Loucy (cell line): ENCODE data around the gene GPBP1.

Experiments used
- H2AFZ ChIP-seq: fragments of 200-600 bp; sonication (generic); 2 replicates; pipeline ENCODE4 v1.6.0; 2016; ENCODE audit warnings: antibody characterized with exemption, mild to moderate bottlenecking, low read length, moderate library complexity
- H3F3A ChIP-seq: fragments of 200-600 bp; 2 replicates; pipeline ENCODE4 v1.6.0; 2016; ENCODE audit warnings: antibody characterized with exemption, low read depth, mild to moderate bottlenecking
- H3K27me3 ChIP-seq: fragments of 200-600 bp; sonication (generic); 2 replicates; pipeline ENCODE4 v1.6.1; 2014; ENCODE audit warnings: low read length, mild to moderate bottlenecking; ENCODE audit not compliant: insufficient read depth, poor library complexity, severe bottlenecking
- H3K36me3 ChIP-seq: fragments of 200-600 bp; sonication (generic); 2 replicates; pipeline ENCODE4 v1.6.1; 2016; ENCODE audit warnings: low read length; ENCODE audit not compliant: insufficient read depth
- H3K4me1 ChIP-seq: fragments of 200-600 bp; sonication (generic); 2 replicates; pipeline ENCODE4 v1.5.1; 2014; ENCODE audit warnings: low read length, mild to moderate bottlenecking; ENCODE audit not compliant: insufficient read depth, poor library complexity, severe bottlenecking
- H3K4me2 ChIP-seq: fragments of 200-600 bp; sonication (generic); 2 replicates; pipeline ENCODE4 v1.6.0; 2014; ENCODE audit warnings: antibody characterized with exemption, low read length, low read depth, mild to moderate bottlenecking; ENCODE audit not compliant: poor library complexity, severe bottlenecking
- H3K4me3 ChIP-seq: fragments of 200-600 bp; sonication (generic); 2 replicates; pipeline ENCODE4 v1.5.1; 2014; ENCODE audit warnings: low read length, mild to moderate bottlenecking, mixed read lengths; ENCODE audit not compliant: poor library complexity, severe bottlenecking
- H3K79me2 ChIP-seq: fragments of 200-600 bp; sonication (generic); 2 replicates; pipeline ENCODE4 v1.6.1; 2014; ENCODE audit warnings: low read length; ENCODE audit not compliant: insufficient read depth
- H3K9ac ChIP-seq: fragments of 200-600 bp; sonication (generic); 2 replicates; pipeline ENCODE4 v1.6.0; 2014; ENCODE audit warnings: mild to moderate bottlenecking, low read depth, low read length, moderate library complexity; ENCODE audit not compliant: poor library complexity, severe bottlenecking
- H3K9me2 ChIP-seq: fragments of 200-600 bp; sonication (generic); replicated peaks from 2 replicates; pipeline ENCODE4 v1.6.1; 2016; ENCODE audit warnings: low read depth, low read length, mixed read lengths
- H3K9me3 ChIP-seq: fragments of 200-600 bp; sonication (generic); 2 replicates; pipeline ENCODE4 v1.6.1; 2014; ENCODE audit warnings: mild to moderate bottlenecking, antibody characterized with exemption, low read length, low read depth; ENCODE audit not compliant: insufficient read depth
- H4K20me1 ChIP-seq: fragments of 200-600 bp; sonication (generic); 2 replicates; pipeline ENCODE4 v1.6.0; 2014; ENCODE audit warnings: antibody characterized with exemption, low read length, mild to moderate bottlenecking; ENCODE audit not compliant: insufficient read depth, poor library complexity, severe bottlenecking
- EZH2phosphoT487 ChIP-seq: fragments of 200-600 bp; IDR thresholded peaks from 2 replicates; pipeline ENCODE4 v1.6.1; 2018; ENCODE audit warnings: antibody characterized with exemption, mild to moderate bottlenecking, moderate library complexity, borderline replicate concordance
- TF ChIP-seq, protein P1 (sequence below): fragments of 200-600 bp; sonication (generic); conservative IDR thresholded peaks from 2 replicates; pipeline ENCODE4 v1.5.1; 2014; ENCODE audit warnings: mild to moderate bottlenecking, antibody characterized with exemption, low read length

The GPBP1 gene

GRCh38 chr5:57174890-57175510 is 1.1 kb downstream of the GPBP1 start:
- Histone ChIP-seq H3K4me3 (peak overlapping the region; percentile 96), H4K20me1 (peaks cover 60% of the 10 kb centered on the region), H3K9ac (peak overlapping the region; percentile 99), H2AFZ (no peak overlapping the region), H3K27me3 (no peaks in the 10 kb centered on the region), H3K9me2 (no peaks in the 10 kb centered on the region), H3F3A (no peaks in the 10 kb centered on the region), H3K79me2 (peaks cover 65% of the 10 kb centered on the region), H3K4me2 (peak overlapping the region; percentile 92), H3K36me3 (no peaks in the 10 kb centered on the region), H3K4me1 (peaks cover 35% of the 10 kb centered on the region), H3K9me3 (no peaks in the 10 kb centered on the region)
- TF ChIP-seq, protein P1, sequence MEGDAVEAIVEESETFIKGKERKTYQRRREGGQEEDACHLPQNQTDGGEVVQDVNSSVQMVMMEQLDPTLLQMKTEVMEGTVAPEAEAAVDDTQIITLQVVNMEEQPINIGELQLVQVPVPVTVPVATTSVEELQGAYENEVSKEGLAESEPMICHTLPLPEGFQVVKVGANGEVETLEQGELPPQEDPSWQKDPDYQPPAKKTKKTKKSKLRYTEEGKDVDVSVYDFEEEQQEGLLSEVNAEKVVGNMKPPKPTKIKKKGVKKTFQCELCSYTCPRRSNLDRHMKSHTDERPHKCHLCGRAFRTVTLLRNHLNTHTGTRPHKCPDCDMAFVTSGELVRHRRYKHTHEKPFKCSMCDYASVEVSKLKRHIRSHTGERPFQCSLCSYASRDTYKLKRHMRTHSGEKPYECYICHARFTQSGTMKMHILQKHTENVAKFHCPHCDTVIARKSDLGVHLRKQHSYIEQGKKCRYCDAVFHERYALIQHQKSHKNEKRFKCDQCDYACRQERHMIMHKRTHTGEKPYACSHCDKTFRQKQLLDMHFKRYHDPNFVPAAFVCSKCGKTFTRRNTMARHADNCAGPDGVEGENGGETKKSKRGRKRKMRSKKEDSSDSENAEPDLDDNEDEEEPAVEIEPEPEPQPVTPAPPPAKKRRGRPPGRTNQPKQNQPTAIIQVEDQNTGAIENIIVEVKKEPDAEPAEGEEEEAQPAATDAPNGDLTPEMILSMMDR: no peak
- TF ChIP-seq EZH2phosphoT487: no peak

DNA sequence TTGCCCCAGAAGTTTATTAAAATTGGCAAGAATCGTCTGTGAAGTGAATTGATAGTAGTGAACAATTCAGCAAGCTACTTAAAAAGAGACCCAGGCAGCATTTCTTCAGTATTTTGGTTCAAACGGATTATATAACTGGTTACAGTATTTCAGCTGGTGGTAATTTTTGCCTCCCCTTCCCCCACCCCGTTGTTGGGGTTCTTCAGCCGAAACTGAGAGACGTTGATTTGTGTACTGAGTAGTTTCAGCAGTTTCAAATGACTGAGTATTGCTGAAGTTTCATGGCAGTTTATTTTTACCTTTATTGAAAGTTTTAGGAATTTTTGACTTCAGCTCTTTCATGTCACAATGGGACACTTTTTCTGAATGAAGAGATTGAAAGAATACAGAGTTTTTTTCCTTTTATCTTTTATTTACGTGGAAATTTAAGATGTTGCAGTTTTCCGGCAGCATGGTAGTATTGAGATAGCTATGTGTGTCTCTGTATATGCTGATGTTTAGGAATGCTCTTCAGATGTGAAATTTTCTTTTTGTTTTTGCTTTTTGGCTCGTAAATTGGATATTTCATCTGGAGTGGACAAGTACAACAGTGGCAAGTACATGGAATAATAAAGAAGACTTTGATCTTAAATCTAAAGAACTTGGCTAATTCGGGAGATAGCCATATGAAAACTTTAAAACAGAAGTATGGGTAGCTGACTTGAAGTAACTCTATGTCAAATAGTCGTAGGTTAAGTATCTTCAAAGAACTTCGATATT is 1.9 kb downstream of the GPBP1 start:
- Histone ChIP-seq H3K9ac (peak overlapping the region; percentile 99), H3K4me2 (peak overlapping the region; percentile 92), H2AFZ (no peak overlapping the region), H3K4me3 (peak overlapping the region; percentile 96), H3K36me3 (no peaks in the 10 kb centered on the region), H3K4me1 (peaks cover 40% of the 10 kb centered on the region), H4K20me1 (peaks cover 68% of the 10 kb centered on the region), H3K9me3 (no peaks in the 10 kb centered on the region), H3K79me2 (peaks cover 73% of the 10 kb centered on the region), H3K27me3 (no peaks in the 10 kb centered on the region), H3K9me2 (no peaks in the 10 kb centered on the region), H3F3A (no peaks in the 10 kb centered on the region)
- TF ChIP-seq, protein P1: no peak
- TF ChIP-seq EZH2phosphoT487: no peak

GRCh38 chr5:57176350-57176857 is 2.5 kb downstream of the GPBP1 start:
- no peaks in the 10 kb centered on the region for H3K36me3 ChIP-seq
- H3K9ac ChIP-seq: peak overlapping the region; percentile 99
- peak overlapping the region; percentile 92 for H3K4me2 ChIP-seq
- peaks cover 44% of the 10 kb centered on the region for H3K4me1 ChIP-seq
- no peaks in the 10 kb centered on the region for H3K9me3 ChIP-seq
- no peaks in the 10 kb centered on the region for H3K27me3 ChIP-seq
- H3K4me3 ChIP-seq: peak overlapping the region; percentile 96
- H3K9me2 ChIP-seq: no peaks in the 10 kb centered on the region
- no peak overlapping the region for H2AFZ ChIP-seq
- peaks cover 79% of the 10 kb centered on the region for H3K79me2 ChIP-seq
- TF ChIP-seq, protein P1: no peak
- no peak for TF ChIP-seq EZH2phosphoT487
- no peaks in the 10 kb centered on the region for H3F3A ChIP-seq
- peaks cover 74% of the 10 kb centered on the region for H4K20me1 ChIP-seq
